ENCODE measurements around the gene NAV2. TPM values are rescaled to one million over a fixed set of nuclear protein-coding genes. Genes with fewer than 3 reads are reported as not detected.

Gene NAV2
- polyA plus RNA-seq, 1 donor from 2014 or later: 3.0 TPM

DNA sequence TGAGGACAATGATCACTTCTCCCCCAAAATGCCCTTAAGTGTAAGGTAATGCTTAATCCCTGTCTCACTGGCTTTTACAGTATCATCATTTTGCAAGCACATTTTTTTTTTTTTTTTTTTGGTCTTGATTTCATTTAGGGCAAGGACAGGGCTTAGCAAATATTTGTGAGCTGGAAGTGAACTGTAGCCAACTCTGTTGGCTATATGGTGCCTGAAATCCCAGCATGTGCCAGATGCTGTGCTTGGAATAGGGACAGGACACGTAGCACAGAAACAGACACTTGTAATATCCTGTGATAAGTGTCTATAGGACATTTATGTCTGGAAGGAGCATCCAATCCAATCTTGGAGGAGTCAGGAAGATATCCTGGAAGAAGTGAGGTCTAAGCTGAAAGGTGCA lies 198.3 kb downstream of the NAV2 start:
- Histone ChIP-seq H3K9me2 (ENCODE audit: insufficient read depth, low read length) (no peaks in the 10 kb centered on the region), H3K9ac (ENCODE audit: low read length) (no peak overlapping the region), H3K9me3 (ENCODE audit: low read length) (no peaks in the 10 kb centered on the region), H3F3A (ENCODE audit: insufficient read depth, low read length, poor library complexity, severe bottlenecking) (no peaks in the 10 kb centered on the region), H3K27me3 (ENCODE audit: insufficient read depth, low read depth, low read length) (no peaks in the 10 kb centered on the region), H3K4me3 (ENCODE audit: low read length) (no peak overlapping the region), H3K27ac (ENCODE audit: low read length) (no peak overlapping the region), H4K20me1 (ENCODE audit: insufficient read depth) (no peaks in the 10 kb centered on the region), H3K36me3 (ENCODE audit: insufficient read depth, low read length) (no peaks in the 10 kb centered on the region), H2AFZ (ENCODE audit: low read depth, low read length) (no peak overlapping the region), H3K79me2 (replicated peaks; ENCODE audit: insufficient read depth, low read length) (no peaks in the 10 kb centered on the region), H3K4me2 (ENCODE audit: low read length) (no peak overlapping the region)
- TF ChIP-seq EZH2 (IDR thresholded peaks at IDR 0.05; ENCODE audit: borderline replicate concordance, insufficient read depth, low read length, poor library complexity, severe bottlenecking) (no peak), SMC3 (conservative IDR thresholded peaks at IDR 0.05; ENCODE audit: poor library complexity) (no peak), MXI1 (conservative IDR thresholded peaks at IDR 0.05; ENCODE audit: poor library complexity, severe bottlenecking) (no peak), POLR2AphosphoS5 (IDR thresholded peaks at IDR 0.05) (no peak), TAF1 (IDR thresholded peaks at IDR 0.05; ENCODE audit: low read depth) (no peak)
- TF ChIP-seq, protein P1, sequence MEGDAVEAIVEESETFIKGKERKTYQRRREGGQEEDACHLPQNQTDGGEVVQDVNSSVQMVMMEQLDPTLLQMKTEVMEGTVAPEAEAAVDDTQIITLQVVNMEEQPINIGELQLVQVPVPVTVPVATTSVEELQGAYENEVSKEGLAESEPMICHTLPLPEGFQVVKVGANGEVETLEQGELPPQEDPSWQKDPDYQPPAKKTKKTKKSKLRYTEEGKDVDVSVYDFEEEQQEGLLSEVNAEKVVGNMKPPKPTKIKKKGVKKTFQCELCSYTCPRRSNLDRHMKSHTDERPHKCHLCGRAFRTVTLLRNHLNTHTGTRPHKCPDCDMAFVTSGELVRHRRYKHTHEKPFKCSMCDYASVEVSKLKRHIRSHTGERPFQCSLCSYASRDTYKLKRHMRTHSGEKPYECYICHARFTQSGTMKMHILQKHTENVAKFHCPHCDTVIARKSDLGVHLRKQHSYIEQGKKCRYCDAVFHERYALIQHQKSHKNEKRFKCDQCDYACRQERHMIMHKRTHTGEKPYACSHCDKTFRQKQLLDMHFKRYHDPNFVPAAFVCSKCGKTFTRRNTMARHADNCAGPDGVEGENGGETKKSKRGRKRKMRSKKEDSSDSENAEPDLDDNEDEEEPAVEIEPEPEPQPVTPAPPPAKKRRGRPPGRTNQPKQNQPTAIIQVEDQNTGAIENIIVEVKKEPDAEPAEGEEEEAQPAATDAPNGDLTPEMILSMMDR (IDR thresholded peaks at IDR 0.05; ENCODE audit: poor library complexity, severe bottlenecking): no peak

GRCh38 chr11:19912115-19912957 lies 199.7 kb downstream of the NAV2 start:
- Histone ChIP-seq H2AFZ (ENCODE audit: low read depth, low read length) (no peak overlapping the region), H3K4me3 (ENCODE audit: low read length) (no peak overlapping the region), H3K36me3 (ENCODE audit: insufficient read depth, low read length) (no peaks in the 10 kb centered on the region), H3K9ac (ENCODE audit: low read length) (no peak overlapping the region), H3K9me2 (ENCODE audit: insufficient read depth, low read length) (no peaks in the 10 kb centered on the region), H4K20me1 (ENCODE audit: insufficient read depth) (no peaks in the 10 kb centered on the region), H3K9me3 (ENCODE audit: low read length) (no peaks in the 10 kb centered on the region), H3F3A (ENCODE audit: insufficient read depth, low read length, poor library complexity, severe bottlenecking) (no peaks in the 10 kb centered on the region), H3K79me2 (replicated peaks; ENCODE audit: insufficient read depth, low read length) (no peaks in the 10 kb centered on the region), H3K27ac (ENCODE audit: low read length) (no peak overlapping the region), H3K27me3 (ENCODE audit: insufficient read depth, low read depth, low read length) (no peaks in the 10 kb centered on the region), H3K4me2 (ENCODE audit: low read length) (no peak overlapping the region)
- TF ChIP-seq MXI1 (conservative IDR thresholded peaks at IDR 0.05; ENCODE audit: poor library complexity, severe bottlenecking) (no peak), EZH2 (IDR thresholded peaks at IDR 0.05; ENCODE audit: borderline replicate concordance, insufficient read depth, low read length, poor library complexity, severe bottlenecking) (no peak), POLR2AphosphoS5 (IDR thresholded peaks at IDR 0.05) (no peak), EP300 (conservative IDR thresholded peaks at IDR 0.05; ENCODE audit: poor library complexity, severe bottlenecking) (no peak)
- TF ChIP-seq, protein P1 (IDR thresholded peaks at IDR 0.05; ENCODE audit: poor library complexity, severe bottlenecking): no peak
- TF ChIP-seq, protein P2, sequence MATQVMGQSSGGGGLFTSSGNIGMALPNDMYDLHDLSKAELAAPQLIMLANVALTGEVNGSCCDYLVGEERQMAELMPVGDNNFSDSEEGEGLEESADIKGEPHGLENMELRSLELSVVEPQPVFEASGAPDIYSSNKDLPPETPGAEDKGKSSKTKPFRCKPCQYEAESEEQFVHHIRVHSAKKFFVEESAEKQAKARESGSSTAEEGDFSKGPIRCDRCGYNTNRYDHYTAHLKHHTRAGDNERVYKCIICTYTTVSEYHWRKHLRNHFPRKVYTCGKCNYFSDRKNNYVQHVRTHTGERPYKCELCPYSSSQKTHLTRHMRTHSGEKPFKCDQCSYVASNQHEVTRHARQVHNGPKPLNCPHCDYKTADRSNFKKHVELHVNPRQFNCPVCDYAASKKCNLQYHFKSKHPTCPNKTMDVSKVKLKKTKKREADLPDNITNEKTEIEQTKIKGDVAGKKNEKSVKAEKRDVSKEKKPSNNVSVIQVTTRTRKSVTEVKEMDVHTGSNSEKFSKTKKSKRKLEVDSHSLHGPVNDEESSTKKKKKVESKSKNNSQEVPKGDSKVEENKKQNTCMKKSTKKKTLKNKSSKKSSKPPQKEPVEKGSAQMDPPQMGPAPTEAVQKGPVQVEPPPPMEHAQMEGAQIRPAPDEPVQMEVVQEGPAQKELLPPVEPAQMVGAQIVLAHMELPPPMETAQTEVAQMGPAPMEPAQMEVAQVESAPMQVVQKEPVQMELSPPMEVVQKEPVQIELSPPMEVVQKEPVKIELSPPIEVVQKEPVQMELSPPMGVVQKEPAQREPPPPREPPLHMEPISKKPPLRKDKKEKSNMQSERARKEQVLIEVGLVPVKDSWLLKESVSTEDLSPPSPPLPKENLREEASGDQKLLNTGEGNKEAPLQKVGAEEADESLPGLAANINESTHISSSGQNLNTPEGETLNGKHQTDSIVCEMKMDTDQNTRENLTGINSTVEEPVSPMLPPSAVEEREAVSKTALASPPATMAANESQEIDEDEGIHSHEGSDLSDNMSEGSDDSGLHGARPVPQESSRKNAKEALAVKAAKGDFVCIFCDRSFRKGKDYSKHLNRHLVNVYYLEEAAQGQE (IDR thresholded peaks at IDR 0.05; ENCODE audit: borderline replicate concordance): no peak

All from neural cell (in vitro differentiated cells).